Mammary epithelial cell (primary cell): ENCODE results near the gene MMP17.

Source experiments
- EZH2 ChIP-seq: IDR thresholded peaks from 2 replicates; pipeline ENCODE4 v1.6.1; 2012; ENCODE audit warnings: low read length, inconsistent platforms, borderline replicate concordance
- TF ChIP-seq, protein P1 (sequence below), 2 donors: IDR thresholded peaks in 1 of 2; conservative IDR thresholded peaks in 1 of 2; 2 replicates each; pipeline ENCODE4 v1.5.1; 2011 to 2012; ENCODE audit warnings: inconsistent platforms in 2 of 2, low read length in 2 of 2, mild to moderate bottlenecking in 2 of 2, control low read depth in 1 of 2, low read depth in 1 of 2; ENCODE audit not compliant: insufficient read depth in 1 of 2; ENCODE audit errors: extremely low read depth in 1 of 2

DNA sequence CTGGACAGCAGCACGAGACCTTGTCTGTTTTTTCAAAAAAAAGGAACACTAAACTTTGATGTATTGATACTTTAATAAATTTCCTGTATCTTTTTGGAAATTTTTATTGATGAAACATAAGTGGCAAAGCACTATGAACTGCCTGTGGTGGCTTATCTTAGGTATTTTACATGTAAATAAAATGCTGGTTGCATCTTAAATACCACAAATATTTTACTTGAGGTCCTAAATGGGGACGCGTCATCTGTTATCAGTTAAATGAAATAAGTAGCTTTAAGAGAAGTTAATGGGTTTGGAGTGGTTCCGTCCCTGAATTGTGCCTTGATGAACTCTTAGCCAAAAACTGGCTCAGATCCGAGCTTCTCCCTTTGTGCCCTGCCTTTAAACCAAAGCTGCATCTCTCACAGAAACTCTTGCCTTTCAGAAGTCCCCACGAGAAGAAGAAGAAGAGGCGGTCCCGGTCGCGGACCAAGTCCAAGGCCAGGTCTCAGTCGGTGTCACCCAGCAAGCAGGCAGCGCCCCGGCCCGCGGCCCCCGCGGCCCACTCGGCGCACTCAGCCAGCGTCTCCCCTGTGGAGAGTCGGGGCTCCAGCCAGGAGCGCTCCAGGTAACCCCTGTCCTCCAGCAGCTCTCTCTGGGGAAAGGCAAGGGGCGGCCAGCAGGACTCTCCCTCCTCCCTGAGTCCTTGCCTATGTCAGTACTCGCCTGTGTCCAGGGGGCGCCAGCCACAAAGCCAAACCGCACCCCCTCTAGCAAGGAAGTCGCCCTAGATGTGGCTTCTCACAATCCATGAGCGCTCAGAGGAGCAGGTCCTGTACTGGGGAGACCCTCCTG, 31.2 kb upstream of the MMP17 start:
- TF ChIP-seq, protein P1, sequence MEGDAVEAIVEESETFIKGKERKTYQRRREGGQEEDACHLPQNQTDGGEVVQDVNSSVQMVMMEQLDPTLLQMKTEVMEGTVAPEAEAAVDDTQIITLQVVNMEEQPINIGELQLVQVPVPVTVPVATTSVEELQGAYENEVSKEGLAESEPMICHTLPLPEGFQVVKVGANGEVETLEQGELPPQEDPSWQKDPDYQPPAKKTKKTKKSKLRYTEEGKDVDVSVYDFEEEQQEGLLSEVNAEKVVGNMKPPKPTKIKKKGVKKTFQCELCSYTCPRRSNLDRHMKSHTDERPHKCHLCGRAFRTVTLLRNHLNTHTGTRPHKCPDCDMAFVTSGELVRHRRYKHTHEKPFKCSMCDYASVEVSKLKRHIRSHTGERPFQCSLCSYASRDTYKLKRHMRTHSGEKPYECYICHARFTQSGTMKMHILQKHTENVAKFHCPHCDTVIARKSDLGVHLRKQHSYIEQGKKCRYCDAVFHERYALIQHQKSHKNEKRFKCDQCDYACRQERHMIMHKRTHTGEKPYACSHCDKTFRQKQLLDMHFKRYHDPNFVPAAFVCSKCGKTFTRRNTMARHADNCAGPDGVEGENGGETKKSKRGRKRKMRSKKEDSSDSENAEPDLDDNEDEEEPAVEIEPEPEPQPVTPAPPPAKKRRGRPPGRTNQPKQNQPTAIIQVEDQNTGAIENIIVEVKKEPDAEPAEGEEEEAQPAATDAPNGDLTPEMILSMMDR (conservative IDR thresholded peaks at IDR 0.05 in 1 of 2, IDR thresholded peaks at IDR 0.05 in 1 of 2; ENCODE audit: extremely low read depth in 1 of 2, insufficient read depth in 1 of 2, low read depth in 1 of 2, low read length in 2 of 2) = no peak
- no peak for TF ChIP-seq EZH2
